ENCODE results near the gene SIAH2. TPM values are rescaled to one million over a fixed set of nuclear protein-coding genes. Genes with fewer than 3 reads are reported as not detected.

The SIAH2 gene, protein sequence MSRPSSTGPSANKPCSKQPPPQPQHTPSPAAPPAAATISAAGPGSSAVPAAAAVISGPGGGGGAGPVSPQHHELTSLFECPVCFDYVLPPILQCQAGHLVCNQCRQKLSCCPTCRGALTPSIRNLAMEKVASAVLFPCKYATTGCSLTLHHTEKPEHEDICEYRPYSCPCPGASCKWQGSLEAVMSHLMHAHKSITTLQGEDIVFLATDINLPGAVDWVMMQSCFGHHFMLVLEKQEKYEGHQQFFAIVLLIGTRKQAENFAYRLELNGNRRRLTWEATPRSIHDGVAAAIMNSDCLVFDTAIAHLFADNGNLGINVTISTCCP
- 40.6 and 42.9 TPM in 2 replicates for total RNA-seq

GRCh38 chr3:150763122-150763840 is at the start of gene SIAH2:
Gene SIAH2 (minus strand): TSS chr3:150763169. CDS start chr3:150762849, 320 bp downstream.

DNA sequence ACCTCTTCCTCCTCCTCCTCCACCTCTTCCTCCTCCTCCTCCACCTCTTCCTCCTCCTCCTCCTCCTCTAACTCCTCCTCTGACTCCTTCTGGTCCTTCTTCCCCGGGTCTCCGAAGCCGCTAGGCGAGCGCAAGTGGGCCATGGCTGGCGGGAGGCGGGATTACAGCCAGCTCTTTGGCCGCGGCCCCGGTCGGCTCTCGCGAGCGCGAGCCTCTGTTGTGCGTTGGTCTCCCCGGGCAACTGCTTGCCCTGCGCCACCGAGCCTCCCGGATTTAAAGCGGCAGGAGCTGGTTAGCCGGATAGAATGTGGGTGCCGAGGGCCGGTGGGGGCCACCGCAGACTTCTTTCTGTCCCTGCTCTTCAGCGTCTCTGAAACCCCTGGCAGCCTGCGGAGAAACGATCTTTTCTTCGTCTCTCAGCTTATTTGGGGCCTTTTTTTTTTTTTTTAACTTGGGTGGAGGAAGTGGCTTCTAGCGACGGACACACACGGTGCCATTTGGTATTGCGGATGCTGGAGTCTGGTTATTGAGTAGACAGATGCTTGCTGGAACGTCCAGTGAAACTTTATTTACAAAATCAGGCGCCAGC is 59.1 kb downstream of the SIAH2 start, which contains the start of gene ERICH6:
Gene ERICH6 (minus strand): TSS at position 165 of the 589 bp plus-strand sequence. CDS start 22 bp downstream, at position 143.

Other genes starting within 250 kb of the SIAH2 start
- gene SERP1, start 216.7 kb downstream of the SIAH2 start, total RNA-seq: 309 and 341 TPM in 2 replicates
- 171 and 234 TPM in 2 replicates for gene EIF2A, start 216.4 kb downstream of the SIAH2 start, total RNA-seq
- 81.8 and 88.2 TPM in 2 replicates for gene SELENOT, start 159.8 kb downstream of the SIAH2 start, total RNA-seq
- gene ERICH6, start 59.2 kb downstream of the SIAH2 start, total RNA-seq: not detected in 2 replicates
- not detected in 2 replicates for gene MINDY4B, start 142.3 kb upstream of the SIAH2 start, total RNA-seq
- gene CLRN1, start 209.6 kb upstream of the SIAH2 start, total RNA-seq: not detected in 2 replicates

Measured in hair follicular keratinocyte (primary cell).